Measurements from ENCODE around the gene C6orf52.

The C6orf52 gene

GRCh38 chr6:10643201-10643651, 51.2 kb downstream of the C6orf52 start:
- TF ChIP-seq CTCF (IDR thresholded peaks at IDR 0.05; ENCODE audit: low read depth, low read length): no peak
- DNase-seq (ENCODE audit: extremely low read depth, low read depth): no peak

- no peak for DNase-seq (ENCODE audit: extremely low read depth, low read depth)
- TF ChIP-seq CTCF (IDR thresholded peaks at IDR 0.05; ENCODE audit: low read depth, low read length): no peak
These were observed 52.9 kb downstream of the C6orf52 start for GRCh38 chr6:10641528-10641927.

GRCh38 chr6:10640412-10640811, 54.0 kb downstream of the C6orf52 start:
- no peak for DNase-seq (ENCODE audit: extremely low read depth, low read depth)
- TF ChIP-seq CTCF (IDR thresholded peaks at IDR 0.05; ENCODE audit: low read depth, low read length): no peak

GRCh38 chr6:10633216-10633615, 61.2 kb downstream of the C6orf52 start:
- no peak for TF ChIP-seq CTCF (IDR thresholded peaks at IDR 0.05; ENCODE audit: low read depth, low read length)
- DNase-seq (ENCODE audit: extremely low read depth, low read depth): no peak

- DNase-seq (ENCODE audit: extremely low read depth, low read depth): no peak
- TF ChIP-seq CTCF (IDR thresholded peaks at IDR 0.05; ENCODE audit: low read depth, low read length): no peak
These were observed 64.2 kb downstream of the C6orf52 start for GRCh38 chr6:10630178-10630577.

- no peak for TF ChIP-seq CTCF (IDR thresholded peaks at IDR 0.05; ENCODE audit: low read depth, low read length)
- DNase-seq (ENCODE audit: extremely low read depth, low read depth): no peak
These were observed 66.6 kb downstream of the C6orf52 start for GRCh38 chr6:10627800-10628199.

- no peak for DNase-seq (ENCODE audit: extremely low read depth, low read depth)
- no peak for TF ChIP-seq CTCF (IDR thresholded peaks at IDR 0.05; ENCODE audit: low read depth, low read length)
These were observed 68.2 kb downstream of the C6orf52 start for GRCh38 chr6:10626154-10626741.

Data from AG09319 (cell line).